HG03139 (cell line): ENCODE measurements around the gene C1QTNF5.
"Not testable (repeated sequence)": the region's sequence is repeated elsewhere in the genome, so short reads cannot be mapped to it uniquely, and the experiment has no call there.

Experiments used
- ATAC-seq: cut with Tn5 transposase; IDR thresholded peaks from one replicate; pipeline ENCODE4 v1.9.1; 2021; ENCODE audit not compliant: unreplicated experiment

C1QTNF5 gene

DNA sequence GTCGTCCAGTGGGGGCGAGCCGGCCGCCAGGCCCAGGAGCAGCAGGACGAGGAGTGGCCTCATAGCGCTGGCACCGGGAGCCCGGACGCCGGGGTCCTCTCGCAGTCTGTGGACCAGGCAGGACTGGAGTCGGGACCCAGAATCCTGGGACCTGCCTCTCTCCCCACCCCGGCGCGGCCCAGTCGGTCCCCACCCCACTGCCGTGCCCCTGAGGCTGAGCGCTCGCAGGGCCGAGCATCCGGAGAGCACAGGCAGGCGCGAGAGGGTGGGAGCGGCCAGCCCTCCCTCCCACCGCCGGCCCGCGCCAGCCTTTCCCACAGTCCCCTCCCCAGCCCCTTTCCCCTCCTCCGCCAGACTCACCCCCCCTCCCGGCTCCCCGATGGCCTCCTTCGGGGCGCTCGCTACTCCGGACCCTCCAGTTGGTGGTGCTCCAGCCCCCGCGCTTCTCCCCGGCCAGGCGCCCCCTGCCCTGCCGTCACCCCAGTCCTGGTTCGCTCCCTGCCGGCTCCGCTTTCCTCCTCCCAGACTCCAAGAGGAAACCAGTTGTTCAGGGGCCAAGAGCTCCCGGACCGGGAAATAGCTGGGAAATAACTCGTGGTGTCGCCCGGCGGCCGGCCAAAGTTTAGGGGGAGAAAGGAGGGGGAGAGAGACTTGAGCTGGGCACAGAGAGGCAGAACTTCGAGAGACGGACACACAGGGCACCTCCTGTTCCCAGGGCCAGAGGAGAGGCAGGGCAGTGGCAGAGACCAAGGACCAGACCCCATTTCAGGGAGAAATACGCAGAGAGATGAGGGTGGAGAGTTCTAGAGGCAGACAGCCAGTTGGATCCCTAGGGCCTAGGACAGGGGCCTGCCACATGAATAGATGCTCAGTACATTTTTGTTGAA lies at the start of gene C1QTNF5:
TSS of gene C1QTNF5 (minus strand) at position 549 of the 887 bp plus-strand sequence. CDS start at position 63, 486 bp downstream.
- no peak for ATAC-seq

DNA sequence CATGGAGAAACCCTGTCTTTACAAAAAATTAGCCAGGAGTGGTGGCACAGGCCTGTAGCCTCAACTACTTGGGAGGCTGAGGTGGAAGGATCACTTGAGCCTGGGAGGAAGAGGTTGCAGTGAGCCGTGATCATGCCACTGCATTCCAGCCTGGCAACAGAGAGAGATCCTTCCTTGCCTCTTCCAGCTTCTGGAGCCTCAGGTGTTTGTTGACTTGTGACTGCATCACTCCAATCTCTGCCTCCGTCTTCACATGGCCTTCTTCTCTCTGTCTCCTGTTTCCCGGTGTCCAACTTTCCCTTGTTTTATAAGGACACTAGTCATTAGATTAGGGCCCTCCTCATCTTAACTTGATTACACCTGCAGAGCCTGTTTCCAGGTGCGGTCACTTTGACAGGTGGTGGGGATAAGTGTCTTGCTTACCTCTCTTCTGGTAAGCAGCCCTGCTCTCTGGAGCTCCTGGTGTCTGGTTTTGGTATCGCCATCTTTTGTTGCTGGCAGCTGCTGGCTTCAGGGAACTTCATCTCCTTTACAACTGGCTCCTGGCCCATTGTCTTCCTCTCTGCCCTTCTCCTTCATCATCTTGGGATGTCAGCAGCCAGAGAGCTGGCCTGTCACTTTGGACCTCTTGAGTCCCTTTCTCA lies 49.0 kb upstream of the C1QTNF5 start:
- ATAC-seq, result no peak

GRCh38 chr11:119388103-119388502 lies 47.4 kb upstream of the C1QTNF5 start:
- ATAC-seq, result no peak

DNA sequence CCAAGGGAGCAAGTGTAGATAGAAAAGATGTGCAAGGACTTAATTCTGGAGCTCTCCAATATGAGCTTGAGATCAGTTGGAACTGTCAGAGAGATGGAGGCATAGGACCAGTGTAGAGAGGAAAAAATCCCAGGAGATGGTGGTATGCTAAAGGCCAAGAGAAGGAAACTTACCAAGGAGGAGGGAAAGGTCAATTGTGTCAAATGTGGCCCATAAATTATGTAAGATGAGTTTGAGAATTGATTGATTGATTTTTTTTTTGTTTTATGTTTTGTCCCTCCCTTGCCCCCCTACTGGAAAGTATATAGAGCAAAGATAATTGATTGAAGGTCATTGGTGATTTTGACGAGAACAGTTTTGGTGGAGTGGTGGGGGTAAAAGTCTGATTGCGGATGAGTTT lies 43.6 kb upstream of the C1QTNF5 start:
- no peak for ATAC-seq

DNA sequence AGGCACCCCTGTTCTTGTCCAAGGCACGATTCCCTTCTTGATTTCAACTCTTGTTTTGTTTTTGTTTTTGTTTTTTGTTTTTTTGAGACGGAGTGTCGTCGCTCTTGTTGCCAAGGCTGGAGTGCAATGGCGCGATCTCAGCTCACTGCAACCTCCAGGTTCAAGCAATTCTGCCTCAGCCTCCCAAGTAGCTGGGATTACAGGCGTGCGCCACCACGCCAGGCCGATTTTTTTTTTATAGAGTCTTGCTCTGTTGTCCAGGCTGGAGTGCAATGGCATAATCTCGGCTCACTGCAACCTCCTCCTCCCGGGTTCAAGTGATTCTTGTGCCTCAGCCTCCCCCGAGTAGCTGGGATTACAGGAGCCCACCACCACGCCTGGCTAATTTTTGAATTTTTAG lies 41.8 kb upstream of the C1QTNF5 start:
- ATAC-seq, result not testable (repeated sequence)

DNA sequence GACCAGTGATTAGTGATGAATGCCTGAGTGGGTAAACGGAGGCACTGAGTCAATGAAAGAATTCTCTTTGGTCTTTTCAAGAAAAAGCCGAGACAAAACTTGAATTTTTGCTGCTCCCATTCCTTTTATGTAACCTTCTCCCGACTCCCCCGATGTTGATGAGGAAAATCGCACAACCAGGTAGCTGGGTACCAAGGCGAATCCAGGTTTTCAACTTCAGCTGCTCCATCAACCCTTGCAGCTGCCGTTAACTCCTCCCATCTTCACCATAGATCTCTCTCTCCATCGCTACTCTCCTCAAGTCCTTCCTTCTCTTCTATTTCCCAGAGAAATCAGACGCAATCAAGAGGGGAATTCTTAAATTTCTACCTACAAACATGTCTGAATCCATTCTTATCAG lies 41.4 kb upstream of the C1QTNF5 start:
- no peak for ATAC-seq

DNA sequence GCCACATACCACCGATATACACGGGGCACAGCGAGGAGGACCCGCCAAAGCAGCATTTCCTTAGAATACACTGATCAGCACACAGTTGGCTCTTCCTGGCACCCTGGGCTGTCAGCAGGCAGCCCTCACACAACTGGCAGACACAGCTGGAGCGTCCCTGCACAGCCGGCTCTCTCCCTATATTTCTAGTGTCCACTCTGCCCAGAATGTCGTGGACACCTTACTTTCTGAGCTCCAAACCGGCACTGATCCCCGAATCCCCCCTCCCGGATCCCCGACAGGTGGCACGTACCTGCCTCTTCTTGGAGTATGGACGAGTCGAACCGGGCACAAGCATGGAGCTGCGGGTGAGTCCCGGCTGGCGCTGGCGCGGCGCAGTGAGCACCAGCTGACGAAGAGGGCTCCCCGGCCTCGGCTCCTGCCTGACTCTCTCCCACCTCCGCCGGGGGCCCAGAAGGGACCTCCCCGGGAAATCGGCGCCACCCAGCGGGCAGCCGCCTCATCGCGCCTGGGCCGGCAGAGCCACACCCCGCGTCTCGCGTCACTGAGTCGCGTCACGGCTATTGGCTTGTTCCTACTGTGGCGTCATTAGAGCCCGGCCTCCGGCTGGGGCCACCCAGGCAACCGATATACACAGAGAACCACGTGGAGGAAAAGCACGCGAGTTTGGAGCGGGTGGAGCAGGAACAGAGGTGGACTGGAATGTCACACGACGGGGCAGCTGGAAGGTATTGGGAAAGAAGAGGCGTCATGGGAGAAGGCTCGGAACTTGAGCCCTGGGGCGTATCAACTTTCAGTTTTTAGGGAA lies 40.7 kb upstream of the C1QTNF5 start, which contains the start of gene USP2:
TSS of gene USP2 (minus strand) at position 510 of the 808 bp plus-strand sequence. CDS start 8,210 bp downstream, outside the sequence.
- ATAC-seq, result peak; percentile 98

DNA sequence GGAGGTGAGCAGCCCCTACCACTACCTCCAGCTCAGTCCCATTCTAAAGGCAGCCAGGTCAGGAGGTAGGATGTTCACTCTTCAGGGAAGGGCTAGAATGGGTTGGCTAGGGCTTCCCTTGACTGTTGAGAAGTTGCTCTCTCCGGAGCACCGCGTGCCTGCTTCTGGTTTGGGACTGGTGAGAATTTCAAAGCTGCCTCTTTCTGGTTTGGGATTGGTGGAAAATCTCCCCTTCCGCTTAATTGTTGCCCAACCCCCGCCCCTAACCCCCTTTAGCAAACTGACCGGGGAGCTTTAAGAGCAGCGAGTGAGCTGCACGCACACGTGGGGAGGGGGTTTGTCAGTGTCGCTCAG lies 40.1 kb upstream of the C1QTNF5 start:
- ATAC-seq, result no peak

- no peak for ATAC-seq
These were observed 39.6 kb upstream of the C1QTNF5 start for GRCh38 chr11:119380160-119380826.

- no peak for ATAC-seq
These were observed 38.3 kb upstream of the C1QTNF5 start for GRCh38 chr11:119378851-119379465.

DNA sequence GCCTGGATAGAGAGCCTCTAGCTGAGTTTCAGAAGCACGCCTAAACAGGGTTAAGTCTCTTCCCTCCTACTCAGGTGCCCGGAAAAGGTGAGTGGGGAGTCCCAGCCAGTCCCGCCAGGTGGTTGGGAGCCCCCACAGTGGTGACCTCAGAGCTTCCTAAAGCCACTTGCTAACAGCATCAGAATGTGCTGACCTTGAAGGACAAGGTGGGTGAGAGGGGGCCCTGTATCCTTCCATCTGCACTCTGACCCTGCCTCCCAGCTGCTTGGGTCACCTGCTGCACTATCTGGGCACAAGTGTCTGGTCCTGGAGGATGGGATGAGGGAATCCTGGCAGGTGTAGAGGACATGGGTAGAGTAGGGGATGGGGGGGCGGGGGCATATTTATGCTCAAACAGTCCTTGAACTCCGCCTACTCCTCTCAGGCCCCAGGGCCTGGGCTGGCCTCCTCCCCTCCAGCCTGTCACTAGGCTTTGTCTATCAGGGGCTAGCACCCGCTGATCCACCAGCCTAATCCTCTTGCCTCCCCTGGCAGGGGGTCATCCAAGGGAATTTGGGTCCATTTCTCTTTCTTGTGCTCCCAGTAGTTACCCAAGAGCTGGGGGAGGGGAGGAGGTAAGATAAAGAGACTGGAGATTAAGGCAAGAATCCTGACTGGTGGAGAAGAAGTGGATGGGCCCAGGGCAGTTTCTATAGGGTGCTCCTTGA lies 37.4 kb upstream of the C1QTNF5 start:
- no peak for ATAC-seq

DNA sequence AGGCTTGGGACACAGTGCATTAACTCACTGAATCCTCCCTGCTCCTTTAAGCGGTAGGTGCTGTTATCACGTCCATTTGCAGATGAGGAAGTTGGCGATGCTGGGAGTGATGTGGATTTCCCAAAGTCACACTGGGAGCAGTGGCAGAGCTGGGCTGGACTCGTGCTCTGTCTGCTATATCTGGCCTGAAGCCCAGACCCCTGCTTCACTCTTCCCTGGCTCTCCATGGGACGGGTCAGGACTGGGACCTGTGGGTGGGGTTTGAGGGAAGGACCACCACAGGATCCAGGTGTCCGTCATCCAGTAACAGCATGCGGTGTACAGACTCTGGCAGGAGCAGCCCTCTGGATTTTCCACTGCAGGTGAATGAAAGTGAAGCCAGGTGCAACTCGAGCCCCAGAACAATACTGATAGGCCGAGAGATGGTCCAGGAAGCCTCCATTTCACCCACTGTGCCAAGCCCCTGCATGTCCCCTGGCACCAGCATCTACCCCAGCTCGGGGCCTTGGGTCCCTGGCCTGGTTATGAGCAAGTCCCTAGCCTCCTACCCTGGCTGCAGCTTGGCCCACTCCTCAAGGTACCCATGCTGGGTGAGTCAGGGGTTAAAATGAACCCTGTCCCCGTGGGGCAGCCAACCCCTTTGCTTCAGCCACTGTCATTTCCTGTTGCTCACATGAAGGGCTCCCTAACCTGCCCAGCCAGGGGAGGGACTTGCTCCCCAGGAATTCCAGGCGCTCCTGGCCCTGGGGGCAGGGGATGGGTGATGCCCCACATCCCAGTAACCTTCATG lies 36.6 kb upstream of the C1QTNF5 start:
- ATAC-seq, result no peak

DNA sequence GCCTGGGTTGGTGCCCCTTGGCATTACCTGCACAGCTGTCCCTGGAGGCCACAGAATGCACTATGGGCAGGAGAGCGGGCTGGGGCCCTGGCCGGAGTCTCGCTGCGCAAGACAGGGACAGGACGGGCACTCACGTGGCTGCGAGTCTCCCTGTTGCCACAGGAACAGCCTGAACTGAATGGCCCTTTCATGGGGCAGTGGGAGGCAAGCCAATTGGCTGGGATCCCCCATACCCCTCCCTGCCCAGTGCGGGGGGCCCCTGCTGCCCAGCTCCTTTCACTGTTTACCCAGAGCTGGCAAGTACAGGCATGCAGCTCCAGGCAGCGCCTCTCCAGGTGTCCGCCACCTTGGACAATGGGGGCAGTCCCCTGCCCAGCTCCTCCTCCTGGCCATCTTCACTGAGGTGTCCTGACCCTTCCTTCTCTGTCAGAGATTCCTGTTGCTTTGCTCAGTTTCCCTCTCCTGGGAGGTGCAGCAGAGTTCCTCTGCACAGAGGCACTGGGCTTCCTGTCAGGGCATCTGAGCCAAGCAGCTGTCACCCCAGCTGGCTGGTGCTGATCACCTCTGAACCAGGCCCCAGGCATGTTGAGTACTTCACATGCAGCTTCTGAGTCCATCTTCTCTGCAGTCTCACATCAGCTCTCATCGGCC lies 35.6 kb upstream of the C1QTNF5 start:
- ATAC-seq, result no peak

- no peak for ATAC-seq
These were observed 34.9 kb upstream of the C1QTNF5 start for GRCh38 chr11:119375337-119376196.

- ATAC-seq, result no peak
These were observed 34.1 kb upstream of the C1QTNF5 start for GRCh38 chr11:119374632-119375336.

- no peak for ATAC-seq
These were observed 33.4 kb upstream of the C1QTNF5 start for GRCh38 chr11:119373921-119374631.
